Measurements from ENCODE around the gene PHKB.

- TF ChIP-seq ZFP3 (CRISPR knock-in tag; IDR thresholded peaks at IDR 0.05) (no peak), POU6F1 (CRISPR knock-in tag; IDR thresholded peaks at IDR 0.05; ENCODE audit: borderline replicate concordance, low read depth) (no peak), CSDC2 (CRISPR knock-in tag; IDR thresholded peaks at IDR 0.05) (no peak), ZC3H10 (CRISPR knock-in tag; IDR thresholded peaks at IDR 0.05) (no peak), ZNF565 (CRISPR knock-in tag; conservative IDR thresholded peaks at IDR 0.05; ENCODE audit: low read depth) (no peak), CREB5 (CRISPR knock-in tag; IDR thresholded peaks at IDR 0.05; ENCODE audit: low read depth) (no peak), ARNTL (CRISPR knock-in tag; IDR thresholded peaks at IDR 0.05; ENCODE audit: borderline replicate concordance, low read depth) (no peak), TSHZ2 (CRISPR knock-in tag; IDR thresholded peaks at IDR 0.05) (no peak), PATZ1 (CRISPR knock-in tag; IDR thresholded peaks at IDR 0.05; ENCODE audit: borderline replicate concordance) (no peak), ESRRG (CRISPR knock-in tag; IDR thresholded peaks at IDR 0.05) (no peak), RARB (CRISPR knock-in tag; IDR thresholded peaks at IDR 0.05) (no peak)
Observed at GRCh38 chr16:47592232-47592631, 131.1 kb downstream of the PHKB start.

All from SK-N-SH treated with all-trans-retinoic acid at 6 μM for 48 hours (cell line).